H1 (cell line): ENCODE data around the gene ZBTB40. TPM values are rescaled to one million over a fixed set of nuclear protein-coding genes. Genes with fewer than 3 reads are reported as not detected.

ENCODE experiments used
- CTCF ChIA-PET: fragments of 300-600 bp; sonication (Branson Sonifier 250); formaldehyde crosslinking; loops from one replicate; lab custom pipeline; 2021; ENCODE audit not compliant: partially characterized antibody; lab: Charles Lee
- POLR2A ChIA-PET: fragments of 300-600 bp; sonication (Branson Sonifier 250); formaldehyde crosslinking; loops from one replicate; lab custom pipeline; 2021; ENCODE audit warnings: inconsistent platforms; ENCODE audit not compliant: partially characterized antibody; lab: Charles Lee
- DNase-seq, 2 experiments: peaks; one replicate each; pipeline versions ENCODE4 v3.0.0 to v3.0.0-alpha.2; 2010 to 2022; ENCODE audit warnings: low spot score in 2 of 2, low read depth in 1 of 2, mixed read lengths in 1 of 2
- FAIRE-seq: peaks from 2 replicates; lab custom pipeline; 2011; peaks lifted over from hg19 to GRCh38; lab: Jason Lieb, UNC
- H2AFZ ChIP-seq: 2 replicates; pipeline ENCODE4 v1.8.1; 2012; ENCODE audit warnings: low read length, inconsistent platforms
- H2AK5ac ChIP-seq: 2 replicates; pipeline ENCODE4 v1.6.1; 2013; ENCODE audit warnings: low read depth, low read length
- H2BK120ac ChIP-seq: replicated peaks from 2 replicates; pipeline ENCODE3; 2013; ENCODE audit warnings: low read depth, low read length, inconsistent platforms
- H2BK12ac ChIP-seq: 2 replicates; pipeline ENCODE4 v1.6.1; 2013; ENCODE audit warnings: low read depth, low read length
- H2BK15ac ChIP-seq: 2 replicates; pipeline ENCODE4 v1.6.1; 2013; ENCODE audit warnings: low read length
- H2BK20ac ChIP-seq: 2 replicates; pipeline ENCODE4 v1.6.1; 2013; ENCODE audit warnings: low read length
- H2BK5ac ChIP-seq: 2 replicates; pipeline ENCODE4 v1.6.1; 2013; ENCODE audit warnings: low read depth, low read length
- H3K14ac ChIP-seq: 2 replicates; pipeline ENCODE4 v1.6.1; 2013; ENCODE audit warnings: inconsistent platforms; ENCODE audit not compliant: insufficient read length
- H3K18ac ChIP-seq: 2 replicates; pipeline ENCODE4 v1.6.1; 2013; ENCODE audit warnings: low read length; ENCODE audit errors: extremely low read depth
- H3K23ac ChIP-seq: 2 replicates; pipeline ENCODE4 v1.6.1; 2013; ENCODE audit warnings: inconsistent platforms; ENCODE audit not compliant: insufficient read length
- H3K23me2 ChIP-seq: 2 replicates; pipeline ENCODE4 v1.6.1; 2013; ENCODE audit warnings: low read depth, low read length
- H3K27ac ChIP-seq: 2 replicates; pipeline ENCODE4 v1.6.1; 2011; ENCODE audit warnings: low read depth, low read length, inconsistent platforms
- H3K27me3 ChIP-seq, 4 experiments: replicated peaks in 1 of 4; 1 replicate in 1 of 4; 2 replicates in 3 of 4; pipeline versions ENCODE4 v1.6.1 to v1.8.1; 2011 to 2013; ENCODE audit warnings: low read length in 3 of 4, mild to moderate bottlenecking in 3 of 4, inconsistent platforms in 2 of 4, mixed read lengths in 2 of 4, moderate library complexity in 1 of 4; ENCODE audit not compliant: control insufficient read depth in 3 of 4, insufficient read depth in 3 of 4; ENCODE audit errors: extremely low read depth in 1 of 4
- H3K36me3 ChIP-seq, 4 experiments: 2 replicates each; pipeline versions ENCODE4 v1.6.1 to v1.8.1; 2011 to 2013; ENCODE audit warnings: mild to moderate bottlenecking in 4 of 4, low read length in 3 of 4, moderate library complexity in 2 of 4, control low read depth in 1 of 4, inconsistent platforms in 1 of 4; ENCODE audit not compliant: insufficient read depth in 4 of 4, control insufficient read depth in 2 of 4
- H3K4ac ChIP-seq: replicated peaks from 2 replicates; pipeline ENCODE3; 2013; ENCODE audit warnings: low read length, low read depth, mixed read lengths, inconsistent platforms; ENCODE audit not compliant: insufficient read length
- H3K4me1 ChIP-seq, 4 experiments: replicated peaks in 1 of 4; 1 replicate in 1 of 4; 2 replicates in 3 of 4; pipeline versions ENCODE4 v1.6.1 to v1.8.1; 2011 to 2013; ENCODE audit warnings: low read length in 3 of 4, inconsistent platforms in 2 of 4, mixed read lengths in 1 of 4; ENCODE audit not compliant: insufficient read depth in 4 of 4, control insufficient read depth in 3 of 4
- H3K4me2 ChIP-seq, 2 experiments: 2 replicates each; pipeline versions ENCODE4 v1.6.1 to v1.8.1; 2011 to 2013; ENCODE audit warnings: low read depth in 2 of 2, low read length in 2 of 2, control low read depth in 1 of 2, inconsistent platforms in 1 of 2, mild to moderate bottlenecking in 1 of 2; ENCODE audit not compliant: insufficient read depth in 1 of 2
- H3K4me3 ChIP-seq, 4 experiments: fragments of 200-600, 300-600 bp in 1 of 4; sonication (generic), shearing (Covaris generic), sonication (Bioruptor Twin) in 1 of 4; 2 replicates each; pipeline versions ENCODE4 v1.5.1 to v1.8.1; 2011 to 2016; ENCODE audit warnings: low read length in 4 of 4, low read depth in 3 of 4, control low read depth in 2 of 4, inconsistent platforms in 2 of 4, mild to moderate bottlenecking in 2 of 4, mixed read lengths in 1 of 4, moderate library complexity in 1 of 4; ENCODE audit not compliant: insufficient read depth in 2 of 4; ENCODE audit errors: extremely low read depth in 1 of 4
- H3K56ac ChIP-seq: replicated peaks from 2 replicates; pipeline ENCODE3; 2013; ENCODE audit warnings: low read depth, mild to moderate bottlenecking, mixed read lengths, low read length, inconsistent platforms; ENCODE audit not compliant: insufficient read length
- H3K79me1 ChIP-seq: 2 replicates; pipeline ENCODE4 v1.6.1; 2013; ENCODE audit warnings: low read depth, low read length, control low read depth
- H3K79me2 ChIP-seq, 2 experiments: 2 replicates each; pipeline versions ENCODE4 v1.6.1 to v1.8.1; 2012 to 2013; ENCODE audit warnings: low read length in 2 of 2, mild to moderate bottlenecking in 2 of 2, inconsistent platforms in 1 of 2; ENCODE audit not compliant: insufficient read depth in 2 of 2, control insufficient read depth in 1 of 2
- H3K9ac ChIP-seq, 4 experiments: replicated peaks in 1 of 4; 1 replicate in 1 of 4; 2 replicates in 3 of 4; pipeline versions ENCODE4 v1.6.1 to v1.8.1; 2011 to 2013; ENCODE audit warnings: low read depth in 3 of 4, low read length in 3 of 4, control low read depth in 2 of 4, mild to moderate bottlenecking in 2 of 4, moderate library complexity in 2 of 4, inconsistent platforms in 1 of 4; ENCODE audit errors: extremely low read depth in 1 of 4
- H3K9me3 ChIP-seq, 2 experiments: 2 replicates each; pipeline versions ENCODE4 v1.6.1 to v1.8.1; 2012 to 2013; ENCODE audit warnings: mild to moderate bottlenecking in 2 of 2, moderate library complexity in 2 of 2, control low read depth in 1 of 2, inconsistent platforms in 1 of 2, low read depth in 1 of 2, low read length in 1 of 2, mixed read lengths in 1 of 2; ENCODE audit not compliant: insufficient read depth in 2 of 2
- H4K20me1 ChIP-seq, 2 experiments: replicated peaks in 1 of 2; 2 replicates each; pipeline versions ENCODE3 to v1.8.1; 2011 to 2013; ENCODE audit warnings: inconsistent platforms in 2 of 2, low read length in 2 of 2, mild to moderate bottlenecking in 1 of 2; ENCODE audit not compliant: insufficient read depth in 2 of 2, control insufficient read depth in 1 of 2
- H4K5ac ChIP-seq: 2 replicates; pipeline ENCODE4 v1.6.1; 2013; ENCODE audit warnings: low read length, low read depth, mixed read lengths, inconsistent platforms; ENCODE audit not compliant: insufficient read length
- H4K8ac ChIP-seq: 2 replicates; pipeline ENCODE4 v1.8.0; 2013; ENCODE audit warnings: mild to moderate bottlenecking, moderate library complexity, low read length, inconsistent platforms; ENCODE audit not compliant: insufficient read depth; ENCODE audit errors: extremely low read depth
- H4K91ac ChIP-seq: replicated peaks from 2 replicates; pipeline ENCODE3; 2013; ENCODE audit warnings: low read length, mixed read lengths, inconsistent platforms; ENCODE audit not compliant: insufficient read length
- CHD2 ChIP-seq: IDR thresholded peaks from 2 replicates; pipeline ENCODE4 v1.6.1; 2012; ENCODE audit warnings: low read length, improper control_type of control experiment
- HDAC2 ChIP-seq, 2 experiments: fragments of 300-600 bp in 1 of 2; sonication (generic) in 1 of 2; IDR thresholded peaks; 2 replicates each; pipeline ENCODE4 v1.6.1; 2011 to 2012; ENCODE audit warnings: low read depth in 2 of 2, low read length in 2 of 2, mild to moderate bottlenecking in 2 of 2, moderate library complexity in 2 of 2, borderline replicate concordance in 1 of 2, inconsistent platforms in 1 of 2
- KDM1A ChIP-seq: fragments of 200-600, 300-600 bp; sonication (generic); IDR thresholded peaks from 2 replicates; pipeline ENCODE4 v1.7.1; 2016; ENCODE audit warnings: mild to moderate bottlenecking, low read length, borderline replicate concordance
- KDM5A ChIP-seq: fragments of 200-600 bp; IDR thresholded peaks from 2 replicates; pipeline ENCODE4 v1.7.1; 2012; ENCODE audit warnings: mild to moderate bottlenecking, low read length, inconsistent platforms, mixed read lengths
- POLR2AphosphoS5 ChIP-seq: IDR thresholded peaks from 2 replicates; pipeline ENCODE4 v1.6.1; 2011; ENCODE audit warnings: low read depth, low read length
- RNF2 ChIP-seq: fragments of 200-900, 300-1000 bp; sonication (generic); IDR thresholded peaks from 2 replicates; pipeline ENCODE4 v1.7.1; 2016; ENCODE audit warnings: borderline replicate concordance, low read depth, mild to moderate bottlenecking, antibody characterized with exemption, low read length; ENCODE audit not compliant: poor library complexity, severe bottlenecking; ENCODE audit errors: missing control alignments
- SIN3A ChIP-seq, 2 experiments: IDR thresholded peaks in 1 of 2; conservative IDR thresholded peaks in 1 of 2; 2 replicates each; pipeline ENCODE4 v1.6.1; 2011 to 2012; ENCODE audit warnings: low read length in 2 of 2, improper control_type of control experiment in 1 of 2, low read depth in 1 of 2, mild to moderate bottlenecking in 1 of 2
- SRF ChIP-seq: IDR thresholded peaks from 2 replicates; pipeline ENCODE4 v1.6.1; 2011; ENCODE audit warnings: mild to moderate bottlenecking, low read depth, low read length, moderate library complexity
- TAF1 ChIP-seq: IDR thresholded peaks from 2 replicates; pipeline ENCODE4 v1.6.1; 2011; ENCODE audit warnings: mild to moderate bottlenecking, low read depth, low read length
- TCF12 ChIP-seq: IDR thresholded peaks from 2 replicates; pipeline ENCODE4 v1.6.1; 2011; ENCODE audit warnings: low read depth, mild to moderate bottlenecking, low read length
- WGBS, 2 experiments: shearing (Covaris generic) in 1 of 2; methylation state at CpG; one replicate each; pipeline versions ENCODE4 v1.1.6 to v1.1.7; 2013 to 2015; ENCODE audit warnings: low lambda C conversion rate in 2 of 2, mixed read lengths in 2 of 2, inconsistent platforms in 1 of 2, low coverage in 1 of 2, missing lambda C conversion rate in 1 of 2; ENCODE audit not compliant: insufficient replicate concordance in 2 of 2, insufficient coverage in 1 of 2, insufficient read length in 1 of 2; ENCODE audit errors: extremely low coverage in 1 of 2, missing lambda C conversion rate in 1 of 2; 5-methylcytosine and 5-hydroxymethylcytosine counted together
- polyA plus RNA-seq, 7 experiments: library from polyadenylated mRNA; depleted of rRNA in 3 of 7; stranded (reverse) in 5 of 7; unstranded in 2 of 7; fragments of >200 nt in 5 of 7; fragments of 200-250 nt in 2 of 7; gene quantifications; 1 replicate in 5 of 7; 2 replicates in 1 of 7; 4 replicates in 1 of 7; pipeline versions ENCODE4 v1.2.1 to v1.2.3, GENCODE V29; 2011 to 2013; ENCODE audit warnings: missing spikeins in 2 of 7, mixed read lengths in 2 of 7
- total RNA-seq: library from RNA; stranded (reverse); fragmentation: NEBNext Ultra II Directional; extraction: Animal tissue kit (Norgen Biotek cat#: 25700); gene quantifications from 2 replicates; pipeline ENCODE4 v1.2.1, GENCODE V29; 2021
- TF ChIP-seq, protein P1 (sequence below): IDR thresholded peaks from 2 replicates; pipeline ENCODE4 v1.6.1; 2012; ENCODE audit warnings: inconsistent platforms
- TF ChIP-seq, protein P2 (sequence below): IDR thresholded peaks from 2 replicates; pipeline ENCODE4 v1.6.1; 2012; ENCODE audit warnings: low read length, inconsistent platforms

ZBTB40 gene
- total and polyA plus RNA-seq, 2 of the 8 experiments (the other 6 are each of a cell fraction or from before 2014, with no cell fraction given): 3.1 to 19.3 TPM

DNA sequence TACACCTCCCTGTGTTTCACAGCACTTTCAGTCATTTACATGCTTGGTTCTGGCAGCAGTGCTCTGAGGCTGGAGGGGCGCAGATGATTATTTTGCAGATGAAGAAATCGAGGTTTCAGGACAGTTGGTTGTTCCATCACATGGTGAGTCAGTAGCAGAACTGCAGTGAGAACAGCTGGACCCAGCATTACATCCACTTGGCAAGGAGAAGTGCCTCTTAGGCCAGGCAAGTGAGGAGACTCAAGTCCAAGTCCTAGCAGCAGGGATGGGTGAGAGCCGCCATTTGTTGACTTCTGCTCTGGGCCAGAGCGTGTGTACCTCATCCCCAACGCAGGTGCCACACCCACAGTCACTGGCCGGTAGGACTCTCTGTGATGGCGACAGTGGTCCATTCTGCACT is 84.9 kb downstream of the ZBTB40 start:
- FAIRE-seq: no peak
- Histone ChIP-seq H3K56ac (no peak overlapping the region), H3K4me1 (no peaks in the 10 kb centered on the region; a peak in 1 of 7 replicates), H3K27ac (no peak overlapping the region), H3K18ac (no peak overlapping the region), H2BK15ac (no peak overlapping the region), H2BK12ac (0 out of 2 replicates have a peak overlapping the region, but pooled peaks have one; percentile 27), H3K79me1 (no peaks in the 10 kb centered on the region), H3K4me2 (no peak overlapping the region), H4K8ac (no peak overlapping the region), H2AFZ (no peak overlapping the region), H3K9me3 (no peaks in the 10 kb centered on the region), H4K20me1 (no peaks in the 10 kb centered on the region), H3K36me3 (no peaks in the 10 kb centered on the region), H3K79me2 (no peaks in the 10 kb centered on the region), H3K14ac (no peak overlapping the region), H4K5ac (no peak overlapping the region), H2AK5ac (no peak overlapping the region), H4K91ac (no peak overlapping the region), H3K4me3 (no peak overlapping the region), H2BK5ac (no peak overlapping the region), H3K4ac (no peak overlapping the region), H3K27me3 (no peaks in the 10 kb centered on the region), H3K23ac (no peak overlapping the region), H2BK120ac (no peak overlapping the region), H3K23me2 (no peaks in the 10 kb centered on the region), H2BK20ac (no peak overlapping the region), H3K9ac (no peak overlapping the region)
- POLR2A ChIA-PET: no interaction called here
- 89% methylated on average over 7 of the region's 7 CpGs; no CpG with 5 or more reads in 1 of the 2 experiments for WGBS, 2 experiments
- CTCF ChIA-PET: interaction anchor here (2.5 kb wide), 1 partner anchor 105 kb away, joined by 7 read pairs; no protein-coding TSS in a partner anchor
- DNase-seq: no peak
- TF ChIP-seq, protein P1, sequence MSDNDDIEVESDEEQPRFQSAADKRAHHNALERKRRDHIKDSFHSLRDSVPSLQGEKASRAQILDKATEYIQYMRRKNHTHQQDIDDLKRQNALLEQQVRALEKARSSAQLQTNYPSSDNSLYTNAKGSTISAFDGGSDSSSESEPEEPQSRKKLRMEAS: no peak
- TF ChIP-seq CHD2 (no peak), SIN3A (conservative IDR thresholded peaks at IDR 0.05 in 1 of 2, IDR thresholded peaks at IDR 0.05 in 1 of 2; ENCODE audit: low read depth in 1 of 2, low read length in 2 of 2) (no peak), POLR2AphosphoS5 (no peak), TAF1 (no peak), RNF2 (no peak), HDAC2 (IDR thresholded peaks at IDR 0.05; ENCODE audit: borderline replicate concordance in 1 of 2, low read depth in 2 of 2, low read length in 2 of 2) (no peak), SRF (no peak), KDM5A (no peak), KDM1A (no peak), TCF12 (no peak)
- TF ChIP-seq, protein P2, sequence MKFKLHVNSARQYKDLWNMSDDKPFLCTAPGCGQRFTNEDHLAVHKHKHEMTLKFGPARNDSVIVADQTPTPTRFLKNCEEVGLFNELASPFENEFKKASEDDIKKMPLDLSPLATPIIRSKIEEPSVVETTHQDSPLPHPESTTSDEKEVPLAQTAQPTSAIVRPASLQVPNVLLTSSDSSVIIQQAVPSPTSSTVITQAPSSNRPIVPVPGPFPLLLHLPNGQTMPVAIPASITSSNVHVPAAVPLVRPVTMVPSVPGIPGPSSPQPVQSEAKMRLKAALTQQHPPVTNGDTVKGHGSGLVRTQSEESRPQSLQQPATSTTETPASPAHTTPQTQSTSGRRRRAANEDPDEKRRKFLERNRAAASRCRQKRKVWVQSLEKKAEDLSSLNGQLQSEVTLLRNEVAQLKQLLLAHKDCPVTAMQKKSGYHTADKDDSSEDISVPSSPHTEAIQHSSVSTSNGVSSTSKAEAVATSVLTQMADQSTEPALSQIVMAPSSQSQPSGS: no peak
